ENCODE results near the gene TRPM3.

TRPM3 gene

DNA sequence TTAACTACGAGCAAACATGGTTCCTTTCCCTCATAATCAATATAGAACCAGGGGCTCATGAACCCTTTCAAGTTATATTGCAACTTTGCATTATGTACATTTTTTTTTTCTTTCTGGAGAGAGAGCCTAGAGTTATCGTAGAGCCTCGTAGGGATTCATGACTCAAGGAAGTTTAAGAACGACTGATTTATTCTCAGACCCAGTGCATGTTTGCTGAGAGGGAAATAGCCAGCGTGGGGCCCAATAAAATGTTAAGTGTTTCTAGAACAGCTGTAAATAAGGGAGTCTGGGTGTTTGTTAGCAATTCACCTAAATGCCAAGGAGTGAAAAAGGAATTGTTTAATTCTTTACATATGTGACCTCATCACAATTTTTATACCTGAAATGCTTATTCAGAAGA is 587.9 kb downstream of the TRPM3 start:
- H3K4me1 ChIP-seq (ENCODE audit: control insufficient read depth, insufficient read depth, low read length), result peaks cover 13% of the 10 kb centered on the region
- no peak overlapping the region for H3K4me3 ChIP-seq (ENCODE audit: low read depth, low read length)
- H3K27me3 ChIP-seq (ENCODE audit: control insufficient read depth, insufficient read depth, low read length), result no peaks in the 10 kb centered on the region
- no peaks in the 10 kb centered on the region for H3K9me3 ChIP-seq (ENCODE audit: control insufficient read depth, insufficient read depth, low read length)
- no peaks in the 10 kb centered on the region for H3K36me3 ChIP-seq (ENCODE audit: control insufficient read depth, insufficient read depth, low read length)
- H3K27ac ChIP-seq (ENCODE audit: low read depth, low read length), result no peak overlapping the region
- H3K9ac ChIP-seq (ENCODE audit: low read depth, low read length), result no peak overlapping the region

DNA sequence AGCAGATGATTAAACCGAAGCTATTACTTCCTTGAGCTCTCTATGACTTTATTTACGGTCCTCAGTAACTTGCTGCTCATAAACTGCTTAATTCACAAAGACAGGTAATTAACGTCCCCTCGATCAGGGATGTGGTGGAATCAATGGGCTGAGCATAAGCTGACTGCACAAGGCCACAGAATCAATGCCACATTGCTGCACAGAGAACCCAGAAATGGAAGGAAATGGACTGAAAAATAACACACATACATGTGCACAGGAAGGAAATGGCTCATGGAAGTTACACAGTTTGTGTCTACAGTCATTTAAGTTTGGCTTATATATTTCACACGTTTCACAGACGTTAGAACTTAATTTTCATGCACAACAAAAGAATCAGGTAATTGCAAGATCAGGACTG is 588.7 kb downstream of the TRPM3 start:
- peaks cover 13% of the 10 kb centered on the region for H3K4me1 ChIP-seq (ENCODE audit: control insufficient read depth, insufficient read depth, low read length)
- no peak overlapping the region for H3K27ac ChIP-seq (ENCODE audit: low read depth, low read length)
- H3K9me3 ChIP-seq (ENCODE audit: control insufficient read depth, insufficient read depth, low read length), result no peaks in the 10 kb centered on the region
- H3K36me3 ChIP-seq (ENCODE audit: control insufficient read depth, insufficient read depth, low read length), result no peaks in the 10 kb centered on the region
- no peaks in the 10 kb centered on the region for H3K27me3 ChIP-seq (ENCODE audit: control insufficient read depth, insufficient read depth, low read length)
- H3K9ac ChIP-seq (ENCODE audit: low read depth, low read length), result no peak overlapping the region
- H3K4me3 ChIP-seq (ENCODE audit: low read depth, low read length), result no peak overlapping the region

- H3K9me3 ChIP-seq (ENCODE audit: control insufficient read depth, insufficient read depth, low read length), result no peaks in the 10 kb centered on the region
- H3K27me3 ChIP-seq (ENCODE audit: control insufficient read depth, insufficient read depth, low read length), result no peaks in the 10 kb centered on the region
- no peak overlapping the region for H3K4me3 ChIP-seq (ENCODE audit: low read depth, low read length)
- peaks cover 13% of the 10 kb centered on the region for H3K4me1 ChIP-seq (ENCODE audit: control insufficient read depth, insufficient read depth, low read length)
- H3K9ac ChIP-seq (ENCODE audit: low read depth, low read length), result no peak overlapping the region
- no peaks in the 10 kb centered on the region for H3K36me3 ChIP-seq (ENCODE audit: control insufficient read depth, insufficient read depth, low read length)
- H3K27ac ChIP-seq (ENCODE audit: low read depth, low read length), result no peak overlapping the region
Observed at GRCh38 chr9:70531311-70531710, 590.1 kb downstream of the TRPM3 start.

GRCh38 chr9:70530716-70531115 is 590.7 kb downstream of the TRPM3 start:
- H3K27ac ChIP-seq (ENCODE audit: low read depth, low read length), result no peak overlapping the region
- H3K4me3 ChIP-seq (ENCODE audit: low read depth, low read length), result no peak overlapping the region
- no peaks in the 10 kb centered on the region for H3K36me3 ChIP-seq (ENCODE audit: control insufficient read depth, insufficient read depth, low read length)
- H3K9me3 ChIP-seq (ENCODE audit: control insufficient read depth, insufficient read depth, low read length), result no peaks in the 10 kb centered on the region
- H3K9ac ChIP-seq (ENCODE audit: low read depth, low read length), result no peak overlapping the region
- H3K27me3 ChIP-seq (ENCODE audit: control insufficient read depth, insufficient read depth, low read length), result no peaks in the 10 kb centered on the region
- peaks cover 13% of the 10 kb centered on the region for H3K4me1 ChIP-seq (ENCODE audit: control insufficient read depth, insufficient read depth, low read length)

DNA sequence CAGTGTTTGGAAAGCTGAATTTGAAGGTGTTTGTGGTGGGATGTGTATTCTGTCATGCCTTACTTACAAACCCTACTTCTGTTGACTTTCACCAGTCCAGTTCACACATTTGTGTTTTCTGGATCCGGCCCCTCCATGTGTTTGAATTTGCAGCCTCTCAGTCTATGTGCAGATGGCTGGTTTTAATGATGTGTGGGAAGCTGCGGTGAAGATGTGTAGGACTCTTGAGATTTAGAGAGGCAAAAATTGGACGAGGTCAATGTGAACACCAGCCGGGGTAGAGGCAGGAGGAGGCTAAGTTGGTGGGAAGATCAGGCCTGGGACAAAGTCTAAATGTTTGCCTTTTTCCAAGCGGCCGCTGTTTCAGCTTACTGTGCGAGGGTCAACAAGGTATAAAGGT is 591.6 kb downstream of the TRPM3 start:
- Histone ChIP-seq H3K36me3 (ENCODE audit: control insufficient read depth, insufficient read depth, low read length) (no peaks in the 10 kb centered on the region), H3K4me3 (ENCODE audit: low read depth, low read length) (no peak overlapping the region), H3K9me3 (ENCODE audit: control insufficient read depth, insufficient read depth, low read length) (no peaks in the 10 kb centered on the region), H3K27ac (ENCODE audit: low read depth, low read length) (no peak overlapping the region), H3K27me3 (ENCODE audit: control insufficient read depth, insufficient read depth, low read length) (no peaks in the 10 kb centered on the region), H3K9ac (ENCODE audit: low read depth, low read length) (no peak overlapping the region), H3K4me1 (ENCODE audit: control insufficient read depth, insufficient read depth, low read length) (peaks cover 13% of the 10 kb centered on the region)

DNA sequence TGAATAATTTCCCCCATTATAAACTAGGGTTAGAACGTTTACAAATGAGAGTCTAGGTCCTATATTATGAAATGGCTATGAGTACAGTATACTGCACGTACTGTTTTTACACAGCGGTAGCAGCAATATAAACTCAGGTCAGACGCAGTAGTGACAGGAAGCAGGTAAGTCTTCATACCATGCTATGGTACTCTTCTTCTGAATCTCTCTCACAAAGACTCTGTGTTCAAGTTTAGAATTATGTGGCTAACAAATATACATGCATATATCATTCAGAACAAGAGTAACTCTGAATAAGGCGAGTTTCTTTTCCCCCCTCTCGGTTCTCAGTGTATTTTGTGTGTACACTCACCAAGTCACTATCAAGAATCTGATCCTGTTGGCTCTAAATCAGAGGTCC is 592.0 kb downstream of the TRPM3 start:
- Histone ChIP-seq H3K27ac (ENCODE audit: low read depth, low read length) (no peak overlapping the region), H3K36me3 (ENCODE audit: control insufficient read depth, insufficient read depth, low read length) (no peaks in the 10 kb centered on the region), H3K4me3 (ENCODE audit: low read depth, low read length) (no peak overlapping the region), H3K4me1 (ENCODE audit: control insufficient read depth, insufficient read depth, low read length) (peaks cover 13% of the 10 kb centered on the region), H3K9me3 (ENCODE audit: control insufficient read depth, insufficient read depth, low read length) (no peaks in the 10 kb centered on the region), H3K27me3 (ENCODE audit: control insufficient read depth, insufficient read depth, low read length) (no peaks in the 10 kb centered on the region), H3K9ac (ENCODE audit: low read depth, low read length) (no peak overlapping the region)

DNA sequence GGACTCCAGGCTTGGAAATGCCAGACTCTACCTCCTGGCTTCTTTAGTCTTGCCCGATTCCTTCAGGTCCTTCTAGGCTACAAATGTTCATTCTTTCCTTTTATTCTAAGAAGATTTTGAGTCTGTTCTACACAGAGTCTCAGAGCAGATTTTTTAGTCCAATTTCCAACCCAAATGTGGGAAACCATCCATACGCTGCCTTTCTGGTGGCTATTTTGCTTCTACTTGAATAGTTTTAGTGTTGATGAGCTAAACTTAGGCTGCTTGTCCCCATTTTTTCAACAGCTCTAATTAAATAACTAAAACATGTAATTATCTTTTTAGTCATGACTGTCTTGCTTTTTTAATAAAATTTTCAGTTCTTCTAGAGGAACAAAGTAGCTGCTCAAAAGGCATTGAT is 594.5 kb downstream of the TRPM3 start:
- Histone ChIP-seq H3K27me3 (ENCODE audit: control insufficient read depth, insufficient read depth, low read length) (no peaks in the 10 kb centered on the region), H3K4me3 (ENCODE audit: low read depth, low read length) (no peak overlapping the region), H3K27ac (ENCODE audit: low read depth, low read length) (no peak overlapping the region), H3K9ac (ENCODE audit: low read depth, low read length) (no peak overlapping the region), H3K36me3 (ENCODE audit: control insufficient read depth, insufficient read depth, low read length) (no peaks in the 10 kb centered on the region), H3K9me3 (ENCODE audit: control insufficient read depth, insufficient read depth, low read length) (no peaks in the 10 kb centered on the region), H3K4me1 (ENCODE audit: control insufficient read depth, insufficient read depth, low read length) (peaks cover 3% of the 10 kb centered on the region; the same call in 1 of the 2 replicates)

- H3K4me3 ChIP-seq (ENCODE audit: low read depth, low read length), result no peak overlapping the region
- H3K9ac ChIP-seq (ENCODE audit: low read depth, low read length), result no peak overlapping the region
- no peak overlapping the region for H3K27ac ChIP-seq (ENCODE audit: low read depth, low read length)
- no peaks in the 10 kb centered on the region for H3K9me3 ChIP-seq (ENCODE audit: control insufficient read depth, insufficient read depth, low read length)
- H3K4me1 ChIP-seq (ENCODE audit: control insufficient read depth, insufficient read depth, low read length), result no peaks in the 10 kb centered on the region
- H3K36me3 ChIP-seq (ENCODE audit: control insufficient read depth, insufficient read depth, low read length), result no peaks in the 10 kb centered on the region
- H3K27me3 ChIP-seq (ENCODE audit: control insufficient read depth, insufficient read depth, low read length), result no peaks in the 10 kb centered on the region
Observed at GRCh38 chr9:70525519-70525918, 595.9 kb downstream of the TRPM3 start.

DNA sequence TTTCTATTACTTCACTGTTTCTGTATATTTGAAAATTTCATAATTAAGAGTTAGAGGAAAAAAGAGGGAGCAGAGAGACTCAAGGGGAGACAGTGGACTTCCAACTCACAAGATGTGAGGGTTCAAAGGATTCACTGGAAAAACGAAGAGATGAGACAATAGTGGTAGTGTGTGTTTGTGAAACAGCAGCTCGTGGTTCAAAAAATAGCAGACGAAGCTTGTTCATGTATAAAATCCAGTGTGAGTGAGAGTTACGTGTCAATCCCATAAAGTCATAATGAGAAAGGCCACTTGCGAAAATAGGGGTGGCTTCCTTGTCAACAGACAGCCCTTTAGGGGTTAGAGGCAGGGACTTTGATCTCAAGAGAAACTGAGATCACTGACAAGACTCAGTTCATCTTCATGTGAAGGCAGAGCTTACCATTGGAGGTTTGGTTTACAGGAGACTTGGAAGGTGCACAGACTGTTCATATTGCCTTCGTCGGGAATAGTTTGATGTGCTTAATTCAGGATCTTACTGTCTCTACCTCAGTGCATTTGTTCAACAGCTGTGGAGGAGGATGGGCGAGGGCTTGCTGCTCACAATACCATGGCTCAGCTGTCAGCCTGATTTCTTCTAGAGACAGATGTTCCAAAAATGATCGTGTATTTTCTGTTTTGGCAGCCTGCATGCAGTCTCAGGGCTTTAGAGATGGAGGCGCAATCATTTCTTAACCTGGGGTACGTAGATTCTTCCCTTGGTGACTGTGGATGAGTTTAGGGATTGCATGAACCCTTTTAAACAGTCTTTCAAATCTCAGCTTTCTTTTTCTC is 601.3 kb downstream of the TRPM3 start:
- Histone ChIP-seq H3K27me3 (ENCODE audit: control insufficient read depth, insufficient read depth, low read length) (no peaks in the 10 kb centered on the region), H3K27ac (ENCODE audit: low read depth, low read length) (no peak overlapping the region), H3K4me3 (ENCODE audit: low read depth, low read length) (no peak overlapping the region), H3K4me1 (ENCODE audit: control insufficient read depth, insufficient read depth, low read length) (no peaks in the 10 kb centered on the region), H3K9ac (ENCODE audit: low read depth, low read length) (no peak overlapping the region), H3K36me3 (ENCODE audit: control insufficient read depth, insufficient read depth, low read length) (no peaks in the 10 kb centered on the region), H3K9me3 (ENCODE audit: control insufficient read depth, insufficient read depth, low read length) (no peaks in the 10 kb centered on the region)

DNA sequence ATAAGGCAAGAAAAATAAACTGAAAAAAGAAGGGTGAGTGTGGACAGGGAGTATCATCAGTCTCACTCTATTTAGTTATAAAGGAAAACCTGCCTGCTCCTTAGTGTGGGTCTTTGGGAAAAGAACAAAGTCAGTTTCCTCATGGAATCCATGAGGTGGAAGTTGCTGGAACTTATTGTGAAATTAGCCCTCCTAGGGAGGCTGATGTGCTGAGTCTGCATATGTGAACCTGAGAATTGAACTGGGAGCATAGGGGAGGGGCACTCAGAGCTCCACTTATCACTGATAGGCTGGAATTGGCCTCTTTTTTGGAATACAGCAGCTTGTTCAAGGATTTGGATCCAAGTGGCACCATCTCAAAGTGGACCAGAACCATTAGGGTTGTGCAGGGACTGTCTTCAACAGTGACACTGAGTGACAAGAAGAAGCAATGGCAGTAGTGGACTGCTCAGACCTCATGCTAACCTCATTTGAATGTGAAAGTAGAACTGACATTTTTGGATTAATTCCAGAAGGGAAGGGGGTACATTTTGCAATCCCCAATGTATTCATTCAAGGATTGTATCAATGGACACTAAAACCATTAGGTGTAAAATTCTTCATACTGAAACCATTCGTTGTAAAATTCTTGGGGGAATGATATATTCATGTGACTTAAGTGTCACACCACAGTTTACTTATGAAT is 603.4 kb downstream of the TRPM3 start:
- Histone ChIP-seq H3K9ac (ENCODE audit: low read depth, low read length) (no peak overlapping the region), H3K4me1 (ENCODE audit: control insufficient read depth, insufficient read depth, low read length) (no peaks in the 10 kb centered on the region), H3K9me3 (ENCODE audit: control insufficient read depth, insufficient read depth, low read length) (no peaks in the 10 kb centered on the region), H3K27ac (ENCODE audit: low read depth, low read length) (no peak overlapping the region), H3K4me3 (ENCODE audit: low read depth, low read length) (no peak overlapping the region), H3K27me3 (ENCODE audit: control insufficient read depth, insufficient read depth, low read length) (no peaks in the 10 kb centered on the region), H3K36me3 (ENCODE audit: control insufficient read depth, insufficient read depth, low read length) (no peaks in the 10 kb centered on the region)

DNA sequence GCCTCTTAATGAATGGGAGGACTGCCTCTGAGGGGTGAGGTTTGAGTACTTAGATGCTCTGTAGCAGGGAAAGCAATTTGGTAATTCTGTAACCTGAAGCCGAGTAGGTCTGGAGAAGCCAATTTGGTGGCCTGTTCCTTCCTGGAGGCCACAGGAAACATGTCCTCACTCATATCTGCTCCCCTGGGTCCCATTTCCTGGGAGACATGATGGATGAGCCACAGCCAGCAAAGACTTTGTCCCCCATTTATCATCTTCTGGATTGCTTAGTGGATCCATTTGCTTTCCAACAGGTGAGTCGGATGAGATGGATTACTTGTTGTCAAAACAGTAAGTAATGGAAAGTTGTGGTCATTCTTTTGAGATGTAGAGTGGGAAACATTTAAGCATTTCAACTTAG is 607.1 kb downstream of the TRPM3 start:
- no peak overlapping the region for H3K9ac ChIP-seq (ENCODE audit: low read depth, low read length)
- H3K4me3 ChIP-seq (ENCODE audit: low read depth, low read length), result no peak overlapping the region
- H3K4me1 ChIP-seq (ENCODE audit: control insufficient read depth, insufficient read depth, low read length), result no peaks in the 10 kb centered on the region
- H3K27me3 ChIP-seq (ENCODE audit: control insufficient read depth, insufficient read depth, low read length), result no peaks in the 10 kb centered on the region
- no peak overlapping the region for H3K27ac ChIP-seq (ENCODE audit: low read depth, low read length)
- H3K9me3 ChIP-seq (ENCODE audit: control insufficient read depth, insufficient read depth, low read length), result 0 out of 2 replicates have a peak, but pooled peaks cover 4% of the 10 kb centered on the region
- H3K36me3 ChIP-seq (ENCODE audit: control insufficient read depth, insufficient read depth, low read length), result no peaks in the 10 kb centered on the region

All from HUES48 (cell line).